Measurements from ENCODE around the gene SPC24. TPM values are rescaled to one million over a fixed set of nuclear protein-coding genes. Genes with fewer than 3 reads are reported as not detected.
"Not testable (repeated sequence)": the region's sequence is repeated elsewhere in the genome, so short reads cannot be mapped to it uniquely, and the experiment has no call there.

The SPC24 gene
- total RNA-seq, 1 experiment from 2014 or later, result 36.4 TPM

GRCh38 chr19:11164296-11164695 lies 8.7 kb upstream of the SPC24 start:
- TF ChIP-seq CTCF (IDR thresholded peaks at IDR 0.05; ENCODE audit: unreplicated experiment), result no peak
- intact Hi-C loops (cut with micrococcal nuclease; ENCODE audit: unreplicated experiment), result no loop called here
- Mint-ChIP-seq H3K36me3 (ENCODE audit: insufficient read depth, unreplicated experiment) (no peaks in the 10 kb centered on the region), H3K9me3 (ENCODE audit: low read depth, unreplicated experiment) (no peaks in the 10 kb centered on the region), H3K27me3 (ENCODE audit: unreplicated experiment) (no peaks in the 10 kb centered on the region), H3K4me1 (ENCODE audit: low read depth, unreplicated experiment) (no peaks in the 10 kb centered on the region), H3K4me3 (ENCODE audit: low read depth, unreplicated experiment) (no peak overlapping the region), H3K27ac (ENCODE audit: unreplicated experiment) (no peak overlapping the region)
- no peak for DNase-seq
- CTCF ChIA-PET, result no interaction called here
- BruUV-seq (replicated peaks), result TSS peak; percentile 73

DNA sequence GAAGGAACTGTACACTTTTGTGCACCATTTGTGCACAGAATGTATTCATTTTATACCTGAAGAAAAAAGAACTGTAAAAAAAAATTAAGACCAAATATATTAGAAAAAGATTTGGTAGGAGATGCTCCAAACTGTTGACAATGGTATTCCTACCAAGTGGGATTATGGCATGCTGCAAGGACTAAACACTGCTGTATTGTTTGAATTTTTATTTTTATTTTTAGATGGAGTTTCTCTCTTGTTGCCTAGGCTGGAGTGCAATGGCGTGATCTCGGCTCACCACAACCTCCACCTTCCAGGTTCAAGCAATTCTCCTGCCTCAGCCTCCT lies 4.8 kb upstream of the SPC24 start:
- intact Hi-C loops (cut with micrococcal nuclease; ENCODE audit: unreplicated experiment); H3K36me3 Mint-ChIP-seq (ENCODE audit: insufficient read depth, unreplicated experiment); DNase-seq; H3K4me1 Mint-ChIP-seq (ENCODE audit: low read depth, unreplicated experiment); H3K4me3 Mint-ChIP-seq (ENCODE audit: low read depth, unreplicated experiment); H3K27ac Mint-ChIP-seq (ENCODE audit: unreplicated experiment); H3K27me3 Mint-ChIP-seq (ENCODE audit: unreplicated experiment); BruUV-seq (replicated peaks); CTCF ChIA-PET; H3K9me3 Mint-ChIP-seq (ENCODE audit: low read depth, unreplicated experiment): not testable (repeated sequence)

GRCh38 chr19:11159598-11160439 lies 4.2 kb upstream of the SPC24 start:
- CTCF ChIA-PET, result no interaction called here
- TF ChIP-seq CTCF (IDR thresholded peaks at IDR 0.05; ENCODE audit: unreplicated experiment), result no peak
- no peaks in the 10 kb centered on the region for H3K9me3 Mint-ChIP-seq (ENCODE audit: low read depth, unreplicated experiment)
- no peaks in the 10 kb centered on the region for H3K27me3 Mint-ChIP-seq (ENCODE audit: unreplicated experiment)
- DNase-seq, result no peak
- peaks cover 8% of the 10 kb centered on the region for H3K4me1 Mint-ChIP-seq (ENCODE audit: low read depth, unreplicated experiment)
- H3K36me3 Mint-ChIP-seq (ENCODE audit: insufficient read depth, unreplicated experiment), result peaks cover 10% of the 10 kb centered on the region
- no TSS peak for BruUV-seq (replicated peaks)
- intact Hi-C loops (cut with micrococcal nuclease; ENCODE audit: unreplicated experiment), result no loop called here
- no peak overlapping the region for H3K27ac Mint-ChIP-seq (ENCODE audit: unreplicated experiment)
- no peak overlapping the region for H3K4me3 Mint-ChIP-seq (ENCODE audit: low read depth, unreplicated experiment)

DNA sequence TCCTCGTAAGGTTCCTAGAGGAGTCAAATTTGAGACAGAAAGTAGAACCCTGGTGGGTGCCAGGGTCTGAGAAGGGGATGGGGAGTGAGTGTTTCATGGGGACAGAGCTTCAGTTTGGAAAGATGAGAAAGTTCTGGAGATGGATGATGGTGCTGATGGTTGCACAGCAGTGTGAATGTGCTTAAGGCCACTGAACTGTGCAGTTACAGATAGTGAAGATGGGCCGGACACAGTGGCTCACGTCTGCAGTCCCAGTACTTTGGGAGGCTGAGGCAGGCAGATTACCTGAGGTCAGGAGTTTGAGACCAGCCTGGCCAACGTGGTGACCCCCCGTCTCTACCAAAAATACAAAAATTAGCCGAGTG lies 917 bp downstream of the SPC24 start:
- Mint-ChIP-seq H3K27ac (ENCODE audit: unreplicated experiment) (peak overlapping the region; percentile 74), H3K36me3 (ENCODE audit: insufficient read depth, unreplicated experiment) (peaks cover 18% of the 10 kb centered on the region), H3K4me1 (ENCODE audit: low read depth, unreplicated experiment) (peaks cover 16% of the 10 kb centered on the region), H3K27me3 (ENCODE audit: unreplicated experiment) (no peaks in the 10 kb centered on the region), H3K4me3 (ENCODE audit: low read depth, unreplicated experiment) (peak overlapping the region; percentile 79), H3K9me3 (ENCODE audit: low read depth, unreplicated experiment) (no peaks in the 10 kb centered on the region)
- DNase-seq, result no peak
- intact Hi-C loops (cut with micrococcal nuclease; ENCODE audit: unreplicated experiment), result no loop called here
- BruUV-seq (replicated peaks), result TSS peak; percentile 49
- CTCF ChIA-PET, result no interaction called here
- no peak for TF ChIP-seq CTCF (IDR thresholded peaks at IDR 0.05; ENCODE audit: unreplicated experiment)

GRCh38 chr19:11152318-11153062 lies 3.1 kb downstream of the SPC24 start:
- Mint-ChIP-seq H3K9me3 (ENCODE audit: low read depth, unreplicated experiment) (no peaks in the 10 kb centered on the region), H3K36me3 (ENCODE audit: insufficient read depth, unreplicated experiment) (peaks cover 18% of the 10 kb centered on the region), H3K27me3 (ENCODE audit: unreplicated experiment) (no peaks in the 10 kb centered on the region), H3K4me3 (ENCODE audit: low read depth, unreplicated experiment) (no peak overlapping the region), H3K4me1 (ENCODE audit: low read depth, unreplicated experiment) (peaks cover 13% of the 10 kb centered on the region), H3K27ac (ENCODE audit: unreplicated experiment) (no peak overlapping the region)
- no peak for TF ChIP-seq CTCF (IDR thresholded peaks at IDR 0.05; ENCODE audit: unreplicated experiment)
- intact Hi-C loops (cut with micrococcal nuclease; ENCODE audit: unreplicated experiment), result no loop called here
- CTCF ChIA-PET, result interaction anchor here (0.9 kb wide), 1 partner anchor 11 kb away, joined by 3 read pairs; no protein-coding TSS in a partner anchor
- DNase-seq, result no peak
- BruUV-seq (replicated peaks), result no TSS peak

Measured in Calu3 (cell line).